Measurements from ENCODE around the gene STARD5.

STARD5 gene

GRCh38 chr15:81274255-81274654 is 49.7 kb downstream of the STARD5 start:
- no peak for DNase-seq (ENCODE audit: low read depth)

DNA sequence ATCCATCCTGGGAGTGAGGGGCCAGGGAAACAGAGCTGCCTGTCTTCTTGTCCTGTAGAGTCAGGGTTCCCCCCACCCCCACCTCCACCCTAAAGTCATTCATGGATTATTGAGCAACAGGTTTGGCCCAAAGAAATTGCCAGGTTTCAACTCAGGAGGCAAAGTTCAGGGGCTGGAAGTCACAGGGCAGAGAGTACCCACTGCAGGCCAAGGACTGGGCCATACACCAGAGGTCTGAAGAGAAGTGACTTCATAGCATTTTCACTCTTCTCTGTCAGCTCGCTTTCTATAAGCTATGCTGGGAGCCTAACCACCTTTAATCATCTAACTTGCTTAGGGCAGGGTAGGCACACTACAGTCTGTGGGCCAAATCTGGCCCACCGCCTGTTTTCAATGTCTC is 50.1 kb downstream of the STARD5 start:
- no peak for DNase-seq (ENCODE audit: low read depth)

DNA sequence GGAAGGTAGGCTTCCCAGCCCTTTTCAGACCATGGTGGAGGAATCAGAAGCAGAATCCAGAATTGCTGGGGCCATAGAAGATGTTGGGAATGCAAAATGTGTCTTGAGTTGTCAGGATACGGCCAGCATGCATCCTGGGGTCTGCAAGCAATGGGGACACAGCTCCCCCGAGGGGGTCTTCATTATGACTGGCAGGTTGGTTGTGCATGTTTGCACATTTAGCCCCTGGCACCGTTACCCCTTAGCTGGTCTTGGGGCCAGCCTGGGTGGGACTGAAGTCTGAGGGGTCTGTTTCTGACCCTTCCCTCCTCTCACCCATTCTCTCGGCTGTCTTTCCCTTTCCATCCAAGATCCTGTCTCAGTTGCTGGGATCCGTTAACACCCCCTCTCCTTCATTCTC is 50.7 kb downstream of the STARD5 start:
- no peak for DNase-seq (ENCODE audit: low read depth)

- DNase-seq (ENCODE audit: low read depth) = no peak
These were observed 51.9 kb downstream of the STARD5 start for GRCh38 chr15:81271761-81272644.

DNA sequence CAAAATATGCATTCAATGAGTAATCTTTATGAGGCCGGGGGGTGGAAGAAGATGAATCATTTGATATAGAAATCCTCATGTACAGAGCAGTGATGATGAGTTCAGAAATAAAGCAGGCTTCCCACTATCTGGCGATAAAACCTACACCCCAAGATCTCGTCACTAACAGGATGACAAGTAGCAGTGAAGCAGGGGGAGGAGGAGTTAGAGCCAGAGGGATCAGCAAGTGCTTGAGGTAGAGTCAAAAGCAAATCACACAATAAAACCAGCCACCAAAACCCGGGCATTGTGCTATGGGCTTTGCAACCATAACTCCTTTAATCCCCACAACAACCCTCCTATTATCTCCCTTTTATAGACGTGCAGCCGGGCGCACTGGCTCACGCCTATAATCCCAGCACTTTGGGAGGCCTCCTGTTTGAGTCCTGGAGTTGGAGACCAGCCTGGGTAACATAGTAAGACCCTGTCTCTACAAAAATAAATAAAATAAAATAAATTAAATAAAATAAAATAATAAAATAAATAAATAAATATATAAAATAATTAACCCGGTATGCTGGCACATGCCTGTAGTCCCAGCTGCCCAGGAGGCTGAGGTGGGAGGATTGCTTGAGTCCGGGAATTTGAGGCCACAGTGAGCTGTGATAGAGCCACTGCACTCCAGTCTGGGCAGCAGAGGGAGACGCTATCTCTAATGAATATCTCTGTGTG is 53.0 kb downstream of the STARD5 start:
- DNase-seq (ENCODE audit: low read depth) = no peak

DNA sequence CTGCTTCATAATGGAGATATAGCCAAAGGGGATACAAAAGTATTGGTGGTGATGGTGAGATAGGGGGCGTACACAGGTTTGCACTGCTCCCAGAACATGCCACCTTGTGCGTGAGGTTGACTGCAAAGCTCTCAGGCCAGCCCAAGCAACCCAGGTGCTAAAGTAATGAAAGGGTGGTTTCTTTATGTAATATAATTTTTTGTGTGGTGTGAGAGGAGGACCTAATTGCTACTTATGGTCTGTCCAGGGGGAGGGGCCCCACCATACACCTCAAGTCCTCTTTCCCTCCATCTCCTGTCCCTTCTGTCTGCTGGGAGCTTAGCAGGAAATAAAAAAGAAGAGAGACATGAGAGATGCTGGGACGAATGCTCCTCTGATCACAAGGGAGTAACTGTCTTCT is 53.8 kb downstream of the STARD5 start:
- no peak for DNase-seq (ENCODE audit: low read depth)

DNA sequence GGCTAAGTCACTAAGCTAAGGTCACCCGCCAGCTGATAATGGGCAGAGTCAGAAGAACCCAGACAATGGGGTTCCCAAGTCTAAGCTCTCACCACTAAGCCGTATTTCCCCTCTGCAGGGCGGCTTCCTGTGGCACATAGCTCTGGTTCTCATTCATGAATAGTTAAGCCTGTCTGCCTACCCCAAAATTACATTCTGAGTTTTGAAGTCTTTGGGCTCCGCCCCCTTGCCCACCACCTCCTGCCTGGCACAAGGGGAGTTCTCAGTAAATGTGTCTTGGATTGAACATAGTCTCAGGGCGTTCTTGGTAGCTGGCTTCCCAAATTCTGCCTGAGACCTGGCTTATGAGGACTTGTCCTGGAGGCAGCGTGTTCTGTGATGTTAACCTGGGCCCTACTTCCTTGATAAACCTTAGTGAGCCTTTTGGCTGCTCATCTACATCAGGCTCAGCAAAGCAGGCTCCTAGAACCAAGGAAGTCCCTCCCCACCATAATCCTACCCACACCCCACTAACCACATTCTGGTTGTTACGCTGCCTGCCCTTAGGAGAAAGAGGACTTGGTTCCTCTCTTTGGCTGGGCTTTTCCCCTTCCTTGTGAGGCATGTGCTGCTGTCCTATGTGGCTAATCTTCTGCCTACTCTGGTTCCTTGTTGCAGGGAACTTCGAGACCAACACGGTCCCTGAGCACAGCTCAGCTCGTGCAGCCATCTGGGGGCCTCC is 54.9 kb downstream of the STARD5 start:
- DNase-seq (ENCODE audit: low read depth) = no peak

GRCh38 chr15:81268340-81268739 is 55.6 kb downstream of the STARD5 start:
- no peak for DNase-seq (ENCODE audit: low read depth)

- DNase-seq (ENCODE audit: low read depth) = peak; percentile 79
These were observed 57.8 kb downstream of the STARD5 start for GRCh38 chr15:81265944-81266775.

DNA sequence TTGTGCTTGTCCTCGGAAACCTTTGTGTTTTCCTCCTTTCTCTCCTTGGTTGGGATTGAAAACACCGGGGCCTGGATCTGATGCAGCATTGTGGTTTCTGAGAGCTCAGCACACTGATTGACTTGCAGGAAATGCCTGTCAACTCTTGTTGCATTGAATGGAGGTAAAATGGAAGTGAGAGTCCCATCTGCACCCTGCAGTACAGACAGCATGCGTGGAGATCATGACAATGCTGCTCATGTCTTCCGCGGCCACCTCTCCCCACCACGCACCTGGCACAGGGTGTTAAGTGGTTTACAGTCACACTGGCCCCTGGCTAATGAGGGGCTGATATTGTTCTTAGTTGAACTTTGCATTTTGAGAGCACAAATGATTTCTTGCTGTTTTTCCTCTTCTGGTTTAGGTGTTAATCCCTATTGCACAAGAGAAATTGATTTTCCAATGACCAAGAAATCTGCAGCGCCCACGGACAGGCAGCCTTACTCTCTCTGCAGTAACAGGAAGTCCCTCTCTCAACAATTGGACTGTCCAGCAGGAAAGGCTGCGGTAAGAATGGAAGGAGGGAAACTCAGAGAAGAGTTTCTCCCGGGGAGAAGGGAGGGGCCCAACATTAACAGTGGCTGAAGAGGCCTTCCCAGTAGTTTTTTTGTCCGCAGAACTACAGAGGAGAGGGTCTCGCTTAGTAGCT is 58.5 kb downstream of the STARD5 start:
- DNase-seq (ENCODE audit: low read depth) = no peak

GRCh38 chr15:81264072-81264857 is 59.7 kb downstream of the STARD5 start:
- no peak for DNase-seq (ENCODE audit: low read depth)

DNA sequence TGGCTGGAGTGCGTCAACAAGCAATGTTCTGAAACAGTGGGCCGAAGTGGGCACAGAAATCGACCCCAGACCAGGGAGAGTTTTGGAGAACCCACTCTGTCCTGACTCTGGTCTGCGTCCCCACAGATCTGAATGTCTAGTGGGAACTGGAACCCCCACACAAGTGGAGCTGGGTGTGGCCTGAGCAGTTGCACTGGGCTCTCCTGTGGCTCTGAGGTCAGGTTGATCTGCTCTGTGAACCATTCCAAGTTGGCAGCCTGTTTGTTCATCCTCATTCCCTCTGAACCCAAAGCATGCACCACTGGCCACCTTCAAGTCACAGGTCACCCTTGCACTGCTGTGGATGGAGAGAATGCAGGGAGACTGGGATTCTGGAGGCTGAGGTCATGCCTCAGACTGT is 60.5 kb downstream of the STARD5 start:
- no peak for DNase-seq (ENCODE audit: low read depth)

DNA sequence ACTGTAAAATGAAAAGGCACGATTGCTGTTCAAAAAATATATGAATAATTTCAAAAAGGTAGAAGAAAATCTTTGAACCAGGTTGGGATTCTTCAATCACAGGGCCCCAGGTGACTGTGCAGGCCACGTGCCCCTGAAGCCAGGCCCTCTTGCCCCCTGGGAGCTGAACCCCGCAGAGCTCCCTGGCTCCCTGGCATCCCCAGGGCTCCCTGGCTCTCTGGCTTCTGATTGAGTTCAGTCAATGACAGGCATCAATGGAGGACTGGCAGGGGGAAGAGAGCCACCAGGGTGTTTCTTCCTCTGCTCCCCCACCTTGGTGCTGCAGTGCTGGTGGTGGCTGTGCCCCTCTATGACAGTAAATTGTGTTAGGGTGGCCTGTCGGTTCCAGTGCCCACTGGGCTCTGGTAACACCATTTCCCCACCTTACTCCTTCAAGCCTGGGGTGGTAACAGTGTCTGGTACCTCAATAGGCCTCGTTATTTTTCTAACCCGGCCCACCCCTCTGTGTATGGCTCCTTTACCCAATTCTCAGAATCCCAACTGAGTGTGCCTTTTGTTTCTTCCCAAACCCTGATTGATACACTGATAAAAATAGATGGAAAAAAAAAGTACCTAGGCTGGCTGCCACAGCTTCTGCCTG is 62.6 kb downstream of the STARD5 start:
- DNase-seq (ENCODE audit: low read depth) = no peak

DNA sequence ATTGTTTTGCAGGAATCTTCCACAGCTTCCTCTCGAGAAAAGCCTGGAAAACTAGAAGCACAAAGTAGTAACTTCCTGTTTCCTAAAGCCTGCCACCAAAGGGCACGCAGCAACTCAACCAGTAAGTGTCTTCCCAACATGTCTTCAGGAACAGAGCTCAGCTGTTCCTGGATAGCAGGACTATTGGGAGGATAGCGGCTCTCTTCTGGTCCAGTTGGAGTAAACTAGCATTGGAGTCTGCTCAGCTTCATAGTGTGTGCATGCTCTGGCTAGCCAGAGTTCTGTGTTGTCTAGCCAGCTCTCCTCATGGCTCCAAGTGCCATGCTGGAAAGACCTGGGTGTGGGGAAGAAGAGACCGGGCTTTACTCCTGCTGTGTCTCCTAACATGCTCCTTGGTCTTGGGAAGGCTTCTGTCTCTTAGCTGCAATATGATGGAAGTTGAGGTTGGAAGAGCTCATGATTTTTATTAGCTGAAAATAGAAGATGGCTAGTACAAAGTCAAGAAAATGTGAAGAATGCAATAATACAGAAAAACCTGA is 64.1 kb downstream of the STARD5 start:
- DNase-seq (ENCODE audit: low read depth) = no peak
